ENCODE data around the gene EPB41. TPM values are rescaled to one million over a fixed set of nuclear protein-coding genes. Genes with fewer than 3 reads are reported as not detected.

Gene EPB41
- total and polyA plus RNA-seq, 2 donors (not counting 3 experiments of a cell fraction or from before 2014, with no cell fraction given): 22.3 to 45.7 TPM

DNA sequence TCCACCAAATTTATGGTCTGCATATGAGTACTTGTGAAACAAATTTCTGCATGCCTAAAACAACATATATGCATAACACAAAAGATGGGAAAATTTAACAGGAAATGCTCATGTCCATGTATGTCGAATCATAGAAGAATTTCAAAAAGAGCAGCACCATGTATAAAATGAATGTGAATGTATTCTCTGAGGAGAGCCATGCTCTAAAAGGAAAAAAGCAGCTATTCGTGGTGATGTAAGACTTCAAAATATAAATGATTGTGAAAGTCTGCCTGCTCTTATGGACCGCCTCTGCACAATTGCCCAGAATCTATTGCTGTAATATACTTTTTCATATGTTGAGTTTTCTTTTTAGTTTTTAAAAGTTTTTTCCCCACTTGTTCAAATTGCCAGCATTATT, 66.8 kb downstream of the EPB41 start:
- no peak overlapping the region for H3K9ac ChIP-seq (replicated peaks; ENCODE audit: extremely low read depth, insufficient read depth, low read length)
- no TSS peak for BruUV-seq (replicated peaks)
- TF ChIP-seq, protein P1, sequence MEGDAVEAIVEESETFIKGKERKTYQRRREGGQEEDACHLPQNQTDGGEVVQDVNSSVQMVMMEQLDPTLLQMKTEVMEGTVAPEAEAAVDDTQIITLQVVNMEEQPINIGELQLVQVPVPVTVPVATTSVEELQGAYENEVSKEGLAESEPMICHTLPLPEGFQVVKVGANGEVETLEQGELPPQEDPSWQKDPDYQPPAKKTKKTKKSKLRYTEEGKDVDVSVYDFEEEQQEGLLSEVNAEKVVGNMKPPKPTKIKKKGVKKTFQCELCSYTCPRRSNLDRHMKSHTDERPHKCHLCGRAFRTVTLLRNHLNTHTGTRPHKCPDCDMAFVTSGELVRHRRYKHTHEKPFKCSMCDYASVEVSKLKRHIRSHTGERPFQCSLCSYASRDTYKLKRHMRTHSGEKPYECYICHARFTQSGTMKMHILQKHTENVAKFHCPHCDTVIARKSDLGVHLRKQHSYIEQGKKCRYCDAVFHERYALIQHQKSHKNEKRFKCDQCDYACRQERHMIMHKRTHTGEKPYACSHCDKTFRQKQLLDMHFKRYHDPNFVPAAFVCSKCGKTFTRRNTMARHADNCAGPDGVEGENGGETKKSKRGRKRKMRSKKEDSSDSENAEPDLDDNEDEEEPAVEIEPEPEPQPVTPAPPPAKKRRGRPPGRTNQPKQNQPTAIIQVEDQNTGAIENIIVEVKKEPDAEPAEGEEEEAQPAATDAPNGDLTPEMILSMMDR (IDR thresholded peaks at IDR 0.05; ENCODE audit: extremely low read depth in 1 of 2, insufficient read depth in 1 of 2, low read depth in 1 of 2, low read length in 2 of 2): no peak
- TF ChIP-seq POLR2AphosphoS5 (IDR thresholded peaks at IDR 0.05; ENCODE audit: insufficient read depth, low read depth, low read length) (no peak), GATA2 (IDR thresholded peaks at IDR 0.05; ENCODE audit: insufficient read depth, insufficient read length, low read depth, low read length) (no peak), POLR2A (IDR thresholded peaks at IDR 0.05; ENCODE audit: low read depth, low read length) (no peak)
- H4K20me1 ChIP-seq (replicated peaks; ENCODE audit: control insufficient read depth, extremely low read depth, insufficient read depth, low read length): no peaks in the 10 kb centered on the region
- H3K9me3 ChIP-seq (replicated peaks; ENCODE audit: control insufficient read depth, insufficient read depth, low read length): no peaks in the 10 kb centered on the region
- FAIRE-seq: no peak
- CTCF ChIA-PET: no interaction called here
- no peak overlapping the region for H3K27ac ChIP-seq (ENCODE audit: insufficient read depth, low read depth, low read length)
- intact Hi-C loops (cut with micrococcal nuclease): loop anchor here (10.0 kb wide), 1 partner anchor 56 kb away; no protein-coding TSS in a partner anchor
- H3K9me1 ChIP-seq (replicated peaks; ENCODE audit: control insufficient read depth, extremely low read depth, insufficient read depth, low read length): no peaks in the 10 kb centered on the region
- peaks cover 2% of the 10 kb centered on the region for H3K4me1 ChIP-seq (ENCODE audit: control insufficient read depth, extremely low read depth, insufficient read depth, low read length)
- no peaks in the 10 kb centered on the region for H3K36me3 ChIP-seq (ENCODE audit: control insufficient read depth in 2 of 2, extremely low read depth in 1 of 2, insufficient read depth in 2 of 2, low read length in 2 of 2)
- DNase-seq (ENCODE audit: low read depth, low spot score): no peak
- dilution Hi-C loops (cut with MboI; ENCODE audit: extremely low pct_ligation_motif_present, low sequenced_read_pairs): no loop called here
- no peaks in the 10 kb centered on the region for H3K27me3 ChIP-seq (ENCODE audit: control insufficient read depth in 2 of 2, insufficient read depth in 2 of 2, low read length in 2 of 2)
- H3K4me3 ChIP-seq (replicated peaks in 1 of 3; ENCODE audit: insufficient read depth in 1 of 3, low read depth in 1 of 3, low read length in 3 of 3): no peak overlapping the region
- POLR2A ChIA-PET: no interaction called here
- no peak overlapping the region for H2AFZ ChIP-seq (ENCODE audit: low read depth, low read length)
- no peak overlapping the region for H3K4me2 ChIP-seq (ENCODE audit: insufficient read depth, low read length)
- no peaks in the 10 kb centered on the region for H3K79me2 ChIP-seq (ENCODE audit: control insufficient read depth, insufficient read depth, low read length)

DNA sequence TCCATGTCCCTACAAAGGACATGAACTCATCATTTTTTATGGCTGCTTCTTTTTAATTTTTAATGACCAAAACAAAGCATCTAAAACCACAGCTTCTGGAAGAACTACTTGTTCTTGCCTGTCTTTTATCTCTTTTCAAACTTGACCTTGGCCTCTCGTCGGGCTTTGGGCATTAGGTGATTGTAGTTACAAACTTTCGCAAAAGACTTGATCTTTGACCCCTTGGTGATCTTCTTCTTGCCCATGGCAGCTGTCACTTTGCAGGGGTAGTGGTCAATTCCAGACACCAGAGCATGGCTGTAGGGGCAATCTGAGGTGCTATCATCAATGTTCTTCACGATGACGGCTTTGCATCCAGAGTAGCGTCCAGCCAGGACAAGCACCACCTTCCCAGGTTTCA, 67.8 kb downstream of the EPB41 start:
- no peaks in the 10 kb centered on the region for H4K20me1 ChIP-seq (replicated peaks; ENCODE audit: control insufficient read depth, extremely low read depth, insufficient read depth, low read length)
- intact Hi-C loops (cut with micrococcal nuclease) (loop anchor here (10.0 kb wide), 1 partner anchor 57 kb away; no protein-coding TSS in a partner anchor), dilution Hi-C loops (cut with MboI; ENCODE audit: extremely low pct_ligation_motif_present, low sequenced_read_pairs) (no loop called here)
- DNase-seq (ENCODE audit: low read depth, low spot score): no peak
- H3K79me2 ChIP-seq (ENCODE audit: control insufficient read depth, insufficient read depth, low read length): no peaks in the 10 kb centered on the region
- TF ChIP-seq EZH2 (IDR thresholded peaks at IDR 0.05; ENCODE audit: borderline replicate concordance, low read depth, low read length, severe bottlenecking) (no peak), MYC (IDR thresholded peaks at IDR 0.05; ENCODE audit: low read depth, low read length) (no peak), POLR2A (IDR thresholded peaks at IDR 0.05; ENCODE audit: low read depth, low read length) (no peak), FOS (IDR thresholded peaks at IDR 0.05; ENCODE audit: borderline replicate concordance, insufficient read depth, low read length) (no peak), JUN (IDR thresholded peaks at IDR 0.05; ENCODE audit: borderline replicate concordance, insufficient read depth, insufficient read length, low read depth) (no peak), GATA2 (IDR thresholded peaks at IDR 0.05; ENCODE audit: insufficient read depth, insufficient read length, low read depth, low read length) (no peak)
- TF ChIP-seq, protein P1 (IDR thresholded peaks at IDR 0.05; ENCODE audit: extremely low read depth in 1 of 2, insufficient read depth in 1 of 2, low read depth in 1 of 2, low read length in 2 of 2): no peak
- no peak overlapping the region for H3K4me3 ChIP-seq (replicated peaks in 1 of 3; ENCODE audit: insufficient read depth in 1 of 3, low read depth in 1 of 3, low read length in 3 of 3)
- H3K4me1 ChIP-seq (ENCODE audit: control insufficient read depth, extremely low read depth, insufficient read depth, low read length): peaks cover 2% of the 10 kb centered on the region
- POLR2A ChIA-PET: no interaction called here
- H3K27ac ChIP-seq (ENCODE audit: insufficient read depth, low read depth, low read length): no peak overlapping the region
- no peaks in the 10 kb centered on the region for H3K36me3 ChIP-seq (ENCODE audit: control insufficient read depth in 2 of 2, extremely low read depth in 1 of 2, insufficient read depth in 2 of 2, low read length in 2 of 2)
- no peaks in the 10 kb centered on the region for H3K27me3 ChIP-seq (ENCODE audit: control insufficient read depth in 2 of 2, insufficient read depth in 2 of 2, low read length in 2 of 2)
- no peak overlapping the region for H2AFZ ChIP-seq (ENCODE audit: low read depth, low read length)
- no TSS peak for BruUV-seq (replicated peaks)
- CTCF ChIA-PET: interaction anchor here (1.1 kb wide), 1 partner anchor 9 kb away, joined by 3 read pairs; no protein-coding TSS in a partner anchor
- FAIRE-seq: peak; percentile 42
- no peaks in the 10 kb centered on the region for H3K9me1 ChIP-seq (replicated peaks; ENCODE audit: control insufficient read depth, extremely low read depth, insufficient read depth, low read length)
- H3K9ac ChIP-seq (replicated peaks; ENCODE audit: extremely low read depth, insufficient read depth, low read length): no peak overlapping the region
- no peak overlapping the region for H3K4me2 ChIP-seq (ENCODE audit: insufficient read depth, low read length)
- H3K9me3 ChIP-seq (replicated peaks; ENCODE audit: control insufficient read depth, insufficient read depth, low read length): no peaks in the 10 kb centered on the region

Measured in endothelial cell of umbilical vein (primary cell).